Body of pancreas (tissue), 4 donors: Measurements from ENCODE around the gene KCNS3. TPM values are rescaled to one million over a fixed set of nuclear protein-coding genes. Genes with fewer than 3 reads are reported as not detected.

Source experiments
- ATAC-seq: fragments of 150-250 bp; one replicate; pipeline ENCODE4 v1.9.1; 2016
- DNase-seq, 4 donors: peaks; one replicate each; pipeline ENCODE4 v3.0.0-alpha.2; 2019
- H3K27ac ChIP-seq, 4 donors: fragments of 200-600 bp; sonication (generic); 1 replicate in 3 of 4; 2 replicates in 1 of 4; pipeline versions ENCODE4 v1.5.1 to v1.6.1; 2016 to 2019; ENCODE audit warnings: mild to moderate bottlenecking in 1 of 4, mixed read lengths in 1 of 4, moderate library complexity in 1 of 4
- H3K27me3 ChIP-seq, 2 donors: fragments of 200-600 bp; sonication (generic); one replicate each; pipeline ENCODE4 v1.6.0; 2016; ENCODE audit warnings: mild to moderate bottlenecking in 1 of 2
- H3K36me3 ChIP-seq, 2 donors: fragments of 200-600 bp; sonication (generic); replicated peaks in 1 of 2; 2 replicates each; pipeline ENCODE4 v1.5.1; 2016; ENCODE audit warnings: low read depth in 2 of 2; ENCODE audit not compliant: insufficient read depth in 1 of 2
- H3K4me1 ChIP-seq: fragments of 200-600 bp; sonication (generic); one replicate; pipeline ENCODE4 v1.6.0; 2016
- H3K4me3 ChIP-seq, 2 donors: fragments of 200-600 bp; sonication (generic); 1 replicate in 1 of 2; 2 replicates in 1 of 2; pipeline ENCODE4 v1.5.1; 2016 to 2019
- H3K9me3 ChIP-seq, 3 donors: fragments of 200-600 bp; sonication (generic); 1 replicate in 2 of 3; 2 replicates in 1 of 3; pipeline ENCODE4 v1.5.1; 2016
- CTCF ChIP-seq, 7 experiments: fragments of 450-650 bp in 4 of 7; fragments of 200-600 bp in 3 of 7; sonication (generic) in 3 of 7; IDR thresholded peaks; one replicate each; pipeline ENCODE4 v1.5.1; 2016 to 2019; ENCODE audit warnings: antibody characterized with exemption in 7 of 7
- POLR2A ChIP-seq, 3 donors: fragments of 450-650 bp; IDR thresholded peaks; one replicate each; pipeline ENCODE4 v1.6.1; 2016; ENCODE audit warnings: antibody characterized with exemption in 3 of 3, mild to moderate bottlenecking in 2 of 3
- WGBS, 2 donors: methylation state at CpG; one replicate each; pipeline ENCODE4 v1.1.5; 2017; 5-methylcytosine and 5-hydroxymethylcytosine counted together
- intact Hi-C: fragments of 100-400 bp; cut with DNase I; formaldehyde crosslinking; loops from one replicate; pipeline ENCODE4 v1.15.1; 2023
- total RNA-seq, 2 donors: library from RNA; depleted of rRNA; stranded (reverse); fragments of >200 nt; gene quantifications; one replicate each; pipeline ENCODE4 v1.1.0, GENCODE V29; 2016

KCNS3 gene
- 10 to 100 TPM in 1 of 2 donors, 1 to 10 TPM in 1; 8.2 to 20.8 TPM for total RNA-seq

GRCh38 chr2:17878281-17879136, at the start of gene KCNS3:
Gene KCNS3, plus strand, starts transcription at chr2:17878667. Its CDS starts 52,342 bp downstream, at chr2:17931009.
- 0% methylated on average over 99 of the region's 106 CpGs; no CpG with 5 or more reads in 1 of the 2 donors for WGBS, 2 donors
- TF ChIP-seq POLR2A (IDR thresholded peaks at IDR 0.05) (peak; percentile 50 to 77 (median 60)), CTCF (IDR thresholded peaks at IDR 0.05) (no peak)
- DNase-seq (peak; percentile 45 to 71 (median 55)), ATAC-seq (peak; percentile 86)
- H3K9me3 ChIP-seq: no peaks in the 10 kb centered on the region
- peak within 1 kb of the TSS in 3 of 4 donors; percentile 52 to 81 (median 68) for H3K27ac ChIP-seq
- peak within 1 kb of the TSS; percentile 58 to 60 for H3K4me3 ChIP-seq
- no peaks in the 10 kb centered on the region for H3K36me3 ChIP-seq
- intact Hi-C loops: no loop called here
- no peaks in the 10 kb centered on the region for H3K27me3 ChIP-seq
- peaks cover 22% of the 10 kb centered on the region for H3K4me1 ChIP-seq

GRCh38 chr2:17830053-17831034, 48.1 kb upstream of the KCNS3 start:
- no peaks in the 10 kb centered on the region for H3K36me3 ChIP-seq
- no peak overlapping the region for H3K4me3 ChIP-seq
- ATAC-seq (peak; percentile 78), DNase-seq (peak; percentile 52 to 74 (median 62))
- TF ChIP-seq CTCF (IDR thresholded peaks at IDR 0.05) (peak; percentile 56 to 75 (median 70)), POLR2A (IDR thresholded peaks at IDR 0.05) (no peak)
- intact Hi-C loops: no loop called here
- peaks cover 8% of the 10 kb centered on the region for H3K4me1 ChIP-seq
- WGBS, 2 donors: 13 to 21% methylated on average over 24 to 37 of the region's 37 CpGs
- no peak overlapping the region for H3K27ac ChIP-seq
- H3K9me3 ChIP-seq: no peaks in the 10 kb centered on the region
- H3K27me3 ChIP-seq: no peaks in the 10 kb centered on the region

GRCh38 chr2:17835516-17835915, 43.0 kb upstream of the KCNS3 start:
- ATAC-seq (no peak), DNase-seq (no peak)
- Histone ChIP-seq H3K36me3 (no peaks in the 10 kb centered on the region), H3K27ac (no peak overlapping the region), H3K4me3 (no peak overlapping the region), H3K4me1 (peaks cover 6% of the 10 kb centered on the region), H3K9me3 (no peaks in the 10 kb centered on the region), H3K27me3 (no peaks in the 10 kb centered on the region)
- 25 to 51% methylated on average over 2 of the region's 2 CpGs for WGBS, 2 donors
- no peak for TF ChIP-seq POLR2A (IDR thresholded peaks at IDR 0.05)
- intact Hi-C loops: no loop called here

- no peaks in the 10 kb centered on the region for H3K36me3 ChIP-seq
- WGBS, 2 donors: 51 to 58% methylated on average over 2 of the region's 2 CpGs
- H3K27me3 ChIP-seq: no peaks in the 10 kb centered on the region
- H3K4me3 ChIP-seq: no peak overlapping the region
- no peak for ATAC-seq
- DNase-seq: no peak
- TF ChIP-seq CTCF (IDR thresholded peaks at IDR 0.05) (no peak), POLR2A (IDR thresholded peaks at IDR 0.05) (no peak)
- H3K27ac ChIP-seq: no peak overlapping the region
- intact Hi-C loops: no loop called here
- no peaks in the 10 kb centered on the region for H3K4me1 ChIP-seq
- no peaks in the 10 kb centered on the region for H3K9me3 ChIP-seq
Observed at GRCh38 chr2:17839959-17840358, 38.5 kb upstream of the KCNS3 start.

- TF ChIP-seq CTCF (IDR thresholded peaks at IDR 0.05): no peak
- H3K9me3 ChIP-seq: no peaks in the 10 kb centered on the region
- DNase-seq: no peak
- no peaks in the 10 kb centered on the region for H3K36me3 ChIP-seq
- WGBS, 2 donors: 73 to 91% methylated on average over 2 of the region's 2 CpGs
- no peak for ATAC-seq
- intact Hi-C loops: no loop called here
- no peak overlapping the region for H3K27ac ChIP-seq
- H3K4me3 ChIP-seq: no peak overlapping the region
- H3K4me1 ChIP-seq: no peaks in the 10 kb centered on the region
- no peaks in the 10 kb centered on the region for H3K27me3 ChIP-seq
Observed at GRCh38 chr2:17843457-17843856, 35.0 kb upstream of the KCNS3 start.
